LNCaP clone FGC (cell line): ENCODE data around the gene FLNA.

Source experiments
- DNase-seq: peaks from one replicate; pipeline ENCODE4 v3.0.0-alpha.2; 2011; ENCODE audit warnings: low read depth
- H3K4me3 ChIP-seq: 2 replicates; pipeline ENCODE4 v1.5.1; 2011; ENCODE audit warnings: mild to moderate bottlenecking, low read depth, low read length, control low read depth
- TF ChIP-seq, protein P1 (sequence below): IDR thresholded peaks from 2 replicates; pipeline ENCODE4 v1.5.1; 2012; ENCODE audit warnings: mild to moderate bottlenecking; ENCODE audit not compliant: control insufficient read depth, insufficient read depth; ENCODE audit errors: extremely low read depth

The FLNA gene

DNA sequence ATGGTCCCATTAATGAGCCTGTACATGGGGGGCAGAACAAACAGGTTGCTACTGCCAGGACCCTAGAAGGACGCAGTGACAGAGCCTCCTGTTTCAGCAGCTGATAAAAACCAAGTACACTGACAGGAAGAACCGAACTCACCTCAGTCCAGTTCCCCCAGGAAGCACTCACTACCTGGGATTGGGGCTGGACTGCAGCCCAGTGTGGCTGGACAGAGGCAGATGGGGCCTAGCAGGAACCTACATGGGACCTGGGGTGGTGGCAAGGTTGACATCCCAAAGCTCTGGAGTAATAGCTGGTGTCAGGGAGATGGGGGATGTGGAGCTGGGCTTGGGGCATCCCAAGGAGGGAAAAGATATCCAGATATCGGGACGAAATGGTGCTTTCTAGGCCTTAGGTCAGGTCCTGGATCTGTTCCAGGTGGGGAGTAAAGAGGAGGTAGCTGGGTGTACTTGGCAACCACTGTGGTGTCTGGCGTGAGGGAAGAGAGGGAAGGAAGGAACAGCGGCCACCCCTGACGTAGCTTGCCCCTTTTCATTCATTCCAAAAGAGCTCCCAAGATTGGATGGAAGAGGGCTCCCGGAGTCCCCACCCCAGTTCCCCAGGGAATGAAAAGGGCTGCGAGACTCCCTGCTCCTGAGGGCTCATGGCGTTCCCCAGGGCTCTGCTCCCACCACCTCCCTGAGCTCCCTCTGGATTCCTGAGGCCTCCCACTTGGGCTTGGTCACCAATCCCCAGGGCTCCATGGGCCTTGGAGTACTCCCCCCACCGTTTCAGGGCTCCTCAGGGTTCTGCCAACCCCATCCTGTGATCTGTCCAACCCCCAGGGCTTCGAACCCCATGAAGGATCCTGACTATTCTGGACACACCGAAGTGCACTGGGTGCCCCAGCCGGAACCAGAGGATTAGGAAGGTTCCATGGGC is 9.2 kb upstream of the FLNA start:
- TF ChIP-seq, protein P1, sequence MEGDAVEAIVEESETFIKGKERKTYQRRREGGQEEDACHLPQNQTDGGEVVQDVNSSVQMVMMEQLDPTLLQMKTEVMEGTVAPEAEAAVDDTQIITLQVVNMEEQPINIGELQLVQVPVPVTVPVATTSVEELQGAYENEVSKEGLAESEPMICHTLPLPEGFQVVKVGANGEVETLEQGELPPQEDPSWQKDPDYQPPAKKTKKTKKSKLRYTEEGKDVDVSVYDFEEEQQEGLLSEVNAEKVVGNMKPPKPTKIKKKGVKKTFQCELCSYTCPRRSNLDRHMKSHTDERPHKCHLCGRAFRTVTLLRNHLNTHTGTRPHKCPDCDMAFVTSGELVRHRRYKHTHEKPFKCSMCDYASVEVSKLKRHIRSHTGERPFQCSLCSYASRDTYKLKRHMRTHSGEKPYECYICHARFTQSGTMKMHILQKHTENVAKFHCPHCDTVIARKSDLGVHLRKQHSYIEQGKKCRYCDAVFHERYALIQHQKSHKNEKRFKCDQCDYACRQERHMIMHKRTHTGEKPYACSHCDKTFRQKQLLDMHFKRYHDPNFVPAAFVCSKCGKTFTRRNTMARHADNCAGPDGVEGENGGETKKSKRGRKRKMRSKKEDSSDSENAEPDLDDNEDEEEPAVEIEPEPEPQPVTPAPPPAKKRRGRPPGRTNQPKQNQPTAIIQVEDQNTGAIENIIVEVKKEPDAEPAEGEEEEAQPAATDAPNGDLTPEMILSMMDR: no peak

DNA sequence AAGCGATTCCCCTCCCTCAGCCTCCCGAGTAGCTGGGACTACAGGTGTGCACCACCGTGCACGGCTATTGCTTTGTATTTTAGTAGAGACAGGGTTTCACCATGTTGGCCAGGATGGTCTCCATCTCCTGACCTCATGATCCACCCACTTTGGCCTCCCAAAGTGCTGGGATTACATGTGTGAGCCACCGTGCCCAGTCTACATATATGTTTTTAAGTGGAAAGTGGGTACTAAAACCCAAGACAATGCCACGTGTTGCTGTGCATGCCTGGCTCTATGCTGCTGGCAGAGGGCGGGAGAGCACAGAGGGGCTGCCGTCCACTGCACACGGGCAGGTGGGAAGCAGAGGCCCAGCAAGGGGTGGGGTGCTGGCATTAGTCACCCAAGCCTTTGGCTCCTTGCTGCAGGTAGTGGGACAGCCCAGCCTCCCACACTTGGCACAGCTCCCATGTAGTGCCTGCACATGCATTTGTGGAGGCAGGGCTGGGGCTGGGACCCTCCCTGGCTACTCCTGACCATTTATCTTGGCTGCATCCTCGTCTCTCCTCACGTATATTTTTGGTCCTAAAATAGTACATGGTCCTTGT is 8.1 kb upstream of the FLNA start:
- TF ChIP-seq, protein P1: no peak
- no peak for DNase-seq
- H3K4me3 ChIP-seq: no peak overlapping the region

More for the DNA sequence above, 9.2 kb upstream of the FLNA start:
- DNase-seq: no peak
- no peak overlapping the region for H3K4me3 ChIP-seq

DNA sequence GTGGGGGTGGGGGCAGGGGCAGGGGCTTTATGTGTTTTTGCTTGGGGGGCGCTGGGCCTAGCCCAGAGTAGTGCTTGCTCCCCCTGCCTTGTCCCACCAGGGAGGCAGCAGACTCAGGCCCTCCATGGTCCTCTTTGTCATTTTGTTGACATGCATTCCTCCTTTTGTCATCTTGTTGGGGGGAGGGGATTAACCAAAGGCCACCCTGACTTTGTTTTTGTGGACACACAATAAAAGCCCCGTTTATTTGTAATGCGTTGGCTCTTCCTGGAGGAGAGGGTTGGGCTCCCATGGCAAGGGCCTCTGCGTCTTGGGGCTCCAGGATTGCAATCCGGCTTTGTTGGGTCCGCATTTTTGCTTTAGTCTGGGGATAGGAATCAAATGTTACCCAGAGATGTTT is 6.8 kb upstream of the FLNA start:
- no peak overlapping the region for H3K4me3 ChIP-seq
- DNase-seq: no peak

DNA sequence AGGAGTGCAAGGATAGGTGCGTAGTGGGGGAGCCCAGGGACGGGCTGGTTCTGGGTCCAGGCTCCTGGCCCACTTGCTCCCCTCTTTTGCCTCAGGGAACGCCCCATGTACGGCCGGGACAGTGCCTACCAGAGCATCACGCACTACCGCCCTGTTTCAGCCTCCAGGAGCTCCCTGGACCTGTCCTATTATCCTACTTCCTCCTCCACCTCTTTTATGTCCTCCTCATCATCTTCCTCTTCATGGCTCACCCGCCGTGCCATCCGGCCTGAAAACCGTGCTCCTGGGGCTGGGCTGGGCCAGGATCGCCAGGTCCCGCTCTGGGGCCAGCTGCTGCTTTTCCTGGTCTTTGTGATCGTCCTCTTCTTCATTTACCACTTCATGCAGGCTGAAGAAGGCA is 6.4 kb upstream of the FLNA start:
- TF ChIP-seq, protein P1: no peak
- H3K4me3 ChIP-seq: peak overlapping the region; percentile 83
- DNase-seq: no peak

More for the DNA sequence above, 6.8 kb upstream of the FLNA start:
- TF ChIP-seq, protein P1: no peak

DNA sequence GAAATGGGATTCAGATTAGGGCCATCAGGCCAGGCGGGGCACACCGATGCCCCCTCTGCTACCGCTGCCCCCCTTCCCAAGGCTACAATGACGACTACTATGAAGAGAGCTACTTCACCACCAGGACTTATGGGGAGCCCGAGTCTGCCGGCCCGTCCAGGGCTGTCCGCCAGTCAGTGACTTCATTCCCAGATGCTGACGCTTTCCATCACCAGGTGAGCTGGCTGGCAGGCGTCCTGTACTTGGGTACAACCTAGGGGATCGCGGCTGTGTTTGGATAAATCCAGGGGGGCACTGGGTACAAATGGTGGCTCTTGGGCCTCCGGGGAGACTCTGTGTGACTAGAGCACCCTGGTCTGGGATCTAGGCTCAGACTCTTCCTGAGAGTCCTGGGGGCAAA is 5.7 kb upstream of the FLNA start:
- DNase-seq: no peak
- TF ChIP-seq, protein P1: no peak

DNA sequence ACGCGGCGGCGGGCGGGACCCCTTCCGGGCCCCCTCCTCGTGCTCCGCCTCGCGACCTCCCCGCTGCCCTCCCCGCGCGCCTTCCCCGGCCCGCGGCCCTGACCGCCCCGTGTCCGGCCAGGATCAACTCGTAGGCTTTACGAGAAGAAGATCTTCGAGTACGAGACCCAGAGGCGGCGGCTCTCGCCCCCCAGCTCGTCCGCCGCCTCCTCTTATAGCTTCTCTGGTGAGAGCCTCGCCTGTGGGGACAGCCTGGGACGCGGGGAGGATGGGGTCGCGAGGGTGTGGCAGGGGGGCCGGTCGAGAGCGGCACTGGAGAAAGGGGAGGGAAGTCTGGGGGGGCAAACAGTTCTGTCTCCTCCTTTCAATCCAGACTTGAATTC is 5.1 kb upstream of the FLNA start:
- TF ChIP-seq, protein P1: no peak
- H3K4me3 ChIP-seq: peak overlapping the region; percentile 83
- DNase-seq: no peak

More for the DNA sequence above, 5.7 kb upstream of the FLNA start:
- H3K4me3 ChIP-seq: peak overlapping the region; percentile 83
